GM21825 (cell line): Measurements from ENCODE around the gene GNG10.

Source experiments
- ATAC-seq: cut with Tn5 transposase; IDR thresholded peaks from one replicate; pipeline ENCODE4 v1.9.1; 2021; ENCODE audit warnings: mild to moderate bottlenecking, moderate library complexity; ENCODE audit not compliant: unreplicated experiment

The GNG10 gene

DNA sequence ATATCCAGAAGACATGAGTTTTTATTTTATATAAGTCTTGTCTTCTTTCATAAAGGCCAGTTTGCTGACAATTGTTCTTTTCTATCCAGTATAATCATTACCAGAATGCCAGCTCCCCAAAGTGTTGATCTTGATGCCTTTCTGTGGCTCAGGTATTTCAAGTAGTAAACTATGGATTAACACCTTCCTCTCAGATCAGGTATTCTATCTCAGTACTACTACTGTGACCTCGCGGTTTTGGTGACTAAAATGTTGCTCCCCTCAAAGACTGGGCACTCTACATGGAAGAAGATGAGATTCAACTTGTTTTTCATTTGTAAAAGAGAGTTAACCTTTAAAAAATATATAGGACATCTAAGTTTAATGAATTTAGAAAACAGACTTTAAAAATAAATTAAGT lies 58.1 kb downstream of the GNG10 start:
- no peak for ATAC-seq
